ENCODE data around the gene FBXL17. TPM values are rescaled to one million over a fixed set of nuclear protein-coding genes. Genes with fewer than 3 reads are reported as not detected.

FBXL17 gene
- total RNA-seq, 1 experiment from 2014 or later, result 5.3 TPM

- H3K9ac ChIP-seq (ENCODE audit: extremely low read depth, insufficient read length, low read length), result no peak overlapping the region
These were observed 422.2 kb downstream of the FBXL17 start for GRCh38 chr5:107959573-107960279.

More at GRCh38 chr5:107959573-107960279, 422.2 kb downstream of the FBXL17 start:
- Histone ChIP-seq H2BK12ac (ENCODE audit: insufficient read length, low read depth, low read length) (no peak overlapping the region), H3K18ac (ENCODE audit: insufficient read length, low read depth, low read length) (no peak overlapping the region), H3K9me3 (ENCODE audit: control insufficient read depth, low read depth, low read length) (no peaks in the 10 kb centered on the region), H2BK15ac (ENCODE audit: low read depth, low read length) (no peak overlapping the region), H3K4ac (ENCODE audit: low read depth, low read length) (no peak overlapping the region), H4K20me1 (ENCODE audit: control insufficient read depth, insufficient read depth, insufficient read length) (no peaks in the 10 kb centered on the region), H3K27ac (ENCODE audit: insufficient read length, low read depth, low read length) (no peak overlapping the region), H4K91ac (ENCODE audit: insufficient read length, low read depth, low read length) (no peak overlapping the region), H2BK5ac (ENCODE audit: insufficient read length, low read length) (no peak overlapping the region), H3K23ac (ENCODE audit: insufficient read length, low read depth, low read length) (no peak overlapping the region), H3K14ac (ENCODE audit: insufficient read depth, low read length) (no peak overlapping the region), H4K5ac (ENCODE audit: insufficient read length, low read depth, low read length) (no peak overlapping the region), H2AK5ac (ENCODE audit: insufficient read length, low read length) (no peak overlapping the region), H3K4me2 (ENCODE audit: insufficient read depth, insufficient read length, low read length) (no peak overlapping the region), H3K79me1 (ENCODE audit: insufficient read depth, low read depth, low read length, poor library complexity, severe bottlenecking) (no peaks in the 10 kb centered on the region), H3K27me3 (ENCODE audit: insufficient read depth, low read length) (no peaks in the 10 kb centered on the region), H3K79me2 (ENCODE audit: insufficient read depth, low read length) (no peaks in the 10 kb centered on the region), H3T11ph (ENCODE audit: low read length) (no peak overlapping the region), H2AFZ (ENCODE audit: low read length) (no peak overlapping the region), H3K56ac (ENCODE audit: insufficient read length, low read depth, low read length) (no peak overlapping the region), H3K23me2 (ENCODE audit: insufficient read length, low read depth, low read length, poor library complexity, severe bottlenecking) (no peaks in the 10 kb centered on the region), H2BK120ac (ENCODE audit: low read depth, low read length, poor library complexity, severe bottlenecking) (no peak overlapping the region), H2BK20ac (ENCODE audit: low read depth, low read length, poor library complexity, severe bottlenecking) (no peak overlapping the region), H4K8ac (replicated peaks; ENCODE audit: insufficient read length, low read depth, low read length) (no peak overlapping the region), H3K4me1 (ENCODE audit: insufficient read depth, low read length) (no peaks in the 10 kb centered on the region)
- H3K9me3 Mint-ChIP-seq, result no peaks in the 10 kb centered on the region; a peak in 1 of 5 replicates
- no peak for DNase-seq
- H3K27ac Mint-ChIP-seq, result no peak overlapping the region
- WGBS (ENCODE audit: extremely low coverage, insufficient read length, low lambda C conversion rate), result no CpG with 5 or more reads among the region's 4 CpGs
- H3K4me1 Mint-ChIP-seq, result peaks cover 5 to 9% of the 10 kb centered on the region in 2 experiments
- no peaks in the 10 kb centered on the region; a peak in 1 of 7 replicates for H3K36me3 Mint-ChIP-seq (ENCODE audit: insufficient read depth in 1 of 3, low read depth in 3 of 3)
- no peak overlapping the region for H3K4me3 Mint-ChIP-seq
- no peak for TF ChIP-seq CTCF (conservative IDR thresholded peaks at IDR 0.05)
- H3K27me3 Mint-ChIP-seq (ENCODE audit: low read depth), result no peaks in the 10 kb centered on the region
